GM23338 (cell line): Measurements from ENCODE around the gene NRP2. TPM values are rescaled to one million over a fixed set of nuclear protein-coding genes. Genes with fewer than 3 reads are reported as not detected.
A peak's percentile ranks its signal among the peaks of the same experiment; 100 is the strongest.

ENCODE experiments used
- ATAC-seq: fragments of 200-7000 bp; cut with Tn5 transposase; 3 replicates; pipeline ENCODE4 v1.9.1; 2020
- DNase-seq: peaks from one replicate; pipeline ENCODE4 v3.0.0-alpha.2; 2015; ENCODE audit warnings: low spot score
- H2AFZ ChIP-seq: fragments of 200-600 bp; sonication (generic); 2 replicates; pipeline ENCODE4 v1.8.0; 2016; ENCODE audit warnings: antibody characterized with exemption, mild to moderate bottlenecking, moderate library complexity
- H3F3A ChIP-seq: fragments of 200-600 bp; sonication (generic); replicated peaks from 2 replicates; pipeline ENCODE4 v1.8.0; 2017; ENCODE audit warnings: antibody characterized with exemption, mixed run types, low read depth
- H3K27ac ChIP-seq: fragments of 200-600 bp; sonication (generic); 2 replicates; pipeline ENCODE4 v1.6.1; 2016; ENCODE audit warnings: low read depth
- H3K27me3 ChIP-seq: fragments of 200-600 bp; sonication (generic); 2 replicates; pipeline ENCODE4 v1.8.0; 2016; ENCODE audit warnings: mild to moderate bottlenecking, mixed run types, moderate library complexity; ENCODE audit not compliant: insufficient read depth
- H3K36me3 ChIP-seq: fragments of 200-600 bp; sonication (generic); 2 replicates; pipeline ENCODE4 v1.8.0; 2016; ENCODE audit warnings: mild to moderate bottlenecking; ENCODE audit not compliant: insufficient read depth
- H3K4me1 ChIP-seq: fragments of 200-600 bp; sonication (generic); 2 replicates; pipeline ENCODE4 v1.8.0; 2016; ENCODE audit warnings: mild to moderate bottlenecking, moderate library complexity; ENCODE audit not compliant: insufficient read depth
- H3K4me2 ChIP-seq: fragments of 200-600 bp; sonication (generic); 2 replicates; pipeline ENCODE4 v1.7.1; 2017; ENCODE audit warnings: mixed run types
- H3K4me3 ChIP-seq: fragments of 200-600 bp; sonication (generic); 2 replicates; pipeline ENCODE4 v1.6.1; 2016; ENCODE audit warnings: mixed run types
- H3K79me2 ChIP-seq: fragments of 200-600 bp; sonication (generic); replicated peaks from 2 replicates; pipeline ENCODE4 v1.8.0; 2017; ENCODE audit warnings: mild to moderate bottlenecking; ENCODE audit not compliant: insufficient read depth
- H3K9me2 ChIP-seq: fragments of 200-600 bp; sonication (generic); 2 replicates; pipeline ENCODE4 v1.8.0; 2017; ENCODE audit not compliant: insufficient read depth
- H4K20me1 ChIP-seq: fragments of 200-600 bp; sonication (generic); replicated peaks from 2 replicates; pipeline ENCODE4 v1.8.0; 2017; ENCODE audit warnings: mild to moderate bottlenecking; ENCODE audit not compliant: insufficient read depth
- H3K27ac Mint-ChIP-seq: 2 replicates; pipeline ENCODE4 v1.8.0; 2020; ENCODE audit warnings: inconsistent platforms, mild to moderate bottlenecking, moderate library complexity, mixed read lengths
- H3K27me3 Mint-ChIP-seq: 3 replicates; pipeline ENCODE4 v1.8.0; 2022; ENCODE audit warnings: low read depth, mild to moderate bottlenecking, moderate library complexity, mixed read lengths, inconsistent platforms; ENCODE audit not compliant: insufficient read depth, poor library complexity
- H3K36me3 Mint-ChIP-seq: 3 replicates; pipeline ENCODE4 v1.8.0; 2021; ENCODE audit warnings: low read depth, mild to moderate bottlenecking, inconsistent platforms, moderate library complexity, mixed read lengths
- H3K4me1 Mint-ChIP-seq: 3 replicates; pipeline ENCODE4 v1.8.0; 2020; ENCODE audit warnings: mild to moderate bottlenecking, inconsistent platforms, mixed read lengths
- H3K4me3 Mint-ChIP-seq: 3 replicates; pipeline ENCODE4 v1.8.0; 2021; ENCODE audit warnings: moderate library complexity, mild to moderate bottlenecking, inconsistent platforms, mixed read lengths
- H3K9me3 Mint-ChIP-seq: 3 replicates; pipeline ENCODE4 v1.8.0; 2020; ENCODE audit warnings: moderate library complexity, mild to moderate bottlenecking, inconsistent platforms, mixed read lengths
- CREB1 ChIP-seq: fragments of 250-450 bp; sonication (Bioruptor Pico); IDR thresholded peaks from 2 replicates; pipeline ENCODE4 v1.5.0; 2020; ENCODE audit warnings: low read depth, mild to moderate bottlenecking, moderate library complexity
- EZH2 ChIP-seq: fragments of 200-600 bp; sonication (generic); IDR thresholded peaks from one replicate; pipeline ENCODE4 v1.8.0; 2017; ENCODE audit warnings: antibody characterized with exemption, mild to moderate bottlenecking, low read depth; ENCODE audit not compliant: unreplicated experiment
- polyA plus RNA-seq: library from polyadenylated mRNA; unstranded; fragments of >200 nt; fragmentation: Nextera tagmentation; extraction: Ambion mirVana; gene quantifications from 2 replicates; pipeline ENCODE4 v1.2.1, GENCODE V29; 2016
- total RNA-seq: library from RNA; depleted of rRNA; stranded (reverse); fragments of >200 nt; shearing (Covaris generic); gene quantifications from 2 replicates; pipeline ENCODE4 v1.2.3, GENCODE V29; 2014
- TF ChIP-seq, protein P1 (sequence below): IDR thresholded peaks from 2 replicates; pipeline ENCODE4 v1.6.1; 2016; ENCODE audit warnings: antibody characterized with exemption
- TF ChIP-seq, protein P2 (sequence below): fragments of 250-450 bp; sonication (Bioruptor Pico); IDR thresholded peaks from 2 replicates; pipeline ENCODE4 v1.5.0; 2020; ENCODE audit warnings: mild to moderate bottlenecking, moderate library complexity

Gene NRP2
- total and polyA plus RNA-seq, 2 experiments from 2014 or later = 18.4 to 22.0 TPM

DNA sequence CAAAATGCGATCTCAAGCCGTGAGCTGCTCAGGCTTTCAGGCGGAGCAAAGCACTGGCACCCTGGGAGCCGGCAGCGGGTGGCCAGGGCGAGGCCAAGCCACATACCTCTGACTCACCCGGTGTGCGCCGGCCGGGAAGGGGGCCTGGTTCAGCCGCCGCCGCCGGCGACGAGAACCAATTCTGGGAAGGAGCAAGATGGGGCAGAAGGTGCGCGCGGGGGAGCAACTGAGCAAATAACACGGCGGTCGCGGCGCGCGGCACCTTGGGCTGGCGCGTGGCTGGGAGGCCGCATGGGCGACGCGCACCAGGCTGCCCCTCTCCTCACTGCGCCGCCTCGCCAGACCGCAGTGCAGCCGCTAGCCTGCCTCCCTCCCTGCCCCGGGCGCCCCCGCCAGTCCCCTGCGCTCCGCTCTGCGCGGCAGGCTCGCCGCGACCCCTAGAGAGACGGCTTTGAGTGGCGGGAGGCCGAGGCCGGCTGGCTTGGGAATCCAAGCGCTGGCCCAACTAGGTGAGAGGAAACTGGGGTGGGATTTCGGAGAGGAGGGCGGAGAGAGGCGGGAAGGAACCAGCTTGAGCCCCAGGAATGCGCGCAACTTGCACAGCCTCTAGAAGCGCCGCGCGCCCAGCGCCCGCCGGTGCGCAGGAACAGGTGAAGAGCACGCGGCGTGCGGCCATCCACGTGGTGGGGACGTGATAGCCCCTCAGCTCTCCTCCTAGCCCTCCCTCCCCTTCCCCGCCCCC is 3.2 kb downstream of the NRP2 start:
- H3K9me2 ChIP-seq = no peaks in the 10 kb centered on the region; the same call in 1 of the 2 replicates
- DNase-seq (peak; percentile 85), ATAC-seq (peak; percentile 23)
- H3K27ac ChIP-seq = no peak overlapping the region
- 0 out of 2 replicates have a peak, but pooled peaks cover 5% of the 10 kb centered on the region for H4K20me1 ChIP-seq
- TF ChIP-seq, protein P1, sequence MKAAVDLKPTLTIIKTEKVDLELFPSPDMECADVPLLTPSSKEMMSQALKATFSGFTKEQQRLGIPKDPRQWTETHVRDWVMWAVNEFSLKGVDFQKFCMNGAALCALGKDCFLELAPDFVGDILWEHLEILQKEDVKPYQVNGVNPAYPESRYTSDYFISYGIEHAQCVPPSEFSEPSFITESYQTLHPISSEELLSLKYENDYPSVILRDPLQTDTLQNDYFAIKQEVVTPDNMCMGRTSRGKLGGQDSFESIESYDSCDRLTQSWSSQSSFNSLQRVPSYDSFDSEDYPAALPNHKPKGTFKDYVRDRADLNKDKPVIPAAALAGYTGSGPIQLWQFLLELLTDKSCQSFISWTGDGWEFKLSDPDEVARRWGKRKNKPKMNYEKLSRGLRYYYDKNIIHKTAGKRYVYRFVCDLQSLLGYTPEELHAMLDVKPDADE = no peak
- TF ChIP-seq EZH2 (peak; percentile 56), CREB1 (CRISPR knock-in tag) (peak; percentile 33; the same call in 1 of the 2 replicates)
- TF ChIP-seq, protein P2, sequence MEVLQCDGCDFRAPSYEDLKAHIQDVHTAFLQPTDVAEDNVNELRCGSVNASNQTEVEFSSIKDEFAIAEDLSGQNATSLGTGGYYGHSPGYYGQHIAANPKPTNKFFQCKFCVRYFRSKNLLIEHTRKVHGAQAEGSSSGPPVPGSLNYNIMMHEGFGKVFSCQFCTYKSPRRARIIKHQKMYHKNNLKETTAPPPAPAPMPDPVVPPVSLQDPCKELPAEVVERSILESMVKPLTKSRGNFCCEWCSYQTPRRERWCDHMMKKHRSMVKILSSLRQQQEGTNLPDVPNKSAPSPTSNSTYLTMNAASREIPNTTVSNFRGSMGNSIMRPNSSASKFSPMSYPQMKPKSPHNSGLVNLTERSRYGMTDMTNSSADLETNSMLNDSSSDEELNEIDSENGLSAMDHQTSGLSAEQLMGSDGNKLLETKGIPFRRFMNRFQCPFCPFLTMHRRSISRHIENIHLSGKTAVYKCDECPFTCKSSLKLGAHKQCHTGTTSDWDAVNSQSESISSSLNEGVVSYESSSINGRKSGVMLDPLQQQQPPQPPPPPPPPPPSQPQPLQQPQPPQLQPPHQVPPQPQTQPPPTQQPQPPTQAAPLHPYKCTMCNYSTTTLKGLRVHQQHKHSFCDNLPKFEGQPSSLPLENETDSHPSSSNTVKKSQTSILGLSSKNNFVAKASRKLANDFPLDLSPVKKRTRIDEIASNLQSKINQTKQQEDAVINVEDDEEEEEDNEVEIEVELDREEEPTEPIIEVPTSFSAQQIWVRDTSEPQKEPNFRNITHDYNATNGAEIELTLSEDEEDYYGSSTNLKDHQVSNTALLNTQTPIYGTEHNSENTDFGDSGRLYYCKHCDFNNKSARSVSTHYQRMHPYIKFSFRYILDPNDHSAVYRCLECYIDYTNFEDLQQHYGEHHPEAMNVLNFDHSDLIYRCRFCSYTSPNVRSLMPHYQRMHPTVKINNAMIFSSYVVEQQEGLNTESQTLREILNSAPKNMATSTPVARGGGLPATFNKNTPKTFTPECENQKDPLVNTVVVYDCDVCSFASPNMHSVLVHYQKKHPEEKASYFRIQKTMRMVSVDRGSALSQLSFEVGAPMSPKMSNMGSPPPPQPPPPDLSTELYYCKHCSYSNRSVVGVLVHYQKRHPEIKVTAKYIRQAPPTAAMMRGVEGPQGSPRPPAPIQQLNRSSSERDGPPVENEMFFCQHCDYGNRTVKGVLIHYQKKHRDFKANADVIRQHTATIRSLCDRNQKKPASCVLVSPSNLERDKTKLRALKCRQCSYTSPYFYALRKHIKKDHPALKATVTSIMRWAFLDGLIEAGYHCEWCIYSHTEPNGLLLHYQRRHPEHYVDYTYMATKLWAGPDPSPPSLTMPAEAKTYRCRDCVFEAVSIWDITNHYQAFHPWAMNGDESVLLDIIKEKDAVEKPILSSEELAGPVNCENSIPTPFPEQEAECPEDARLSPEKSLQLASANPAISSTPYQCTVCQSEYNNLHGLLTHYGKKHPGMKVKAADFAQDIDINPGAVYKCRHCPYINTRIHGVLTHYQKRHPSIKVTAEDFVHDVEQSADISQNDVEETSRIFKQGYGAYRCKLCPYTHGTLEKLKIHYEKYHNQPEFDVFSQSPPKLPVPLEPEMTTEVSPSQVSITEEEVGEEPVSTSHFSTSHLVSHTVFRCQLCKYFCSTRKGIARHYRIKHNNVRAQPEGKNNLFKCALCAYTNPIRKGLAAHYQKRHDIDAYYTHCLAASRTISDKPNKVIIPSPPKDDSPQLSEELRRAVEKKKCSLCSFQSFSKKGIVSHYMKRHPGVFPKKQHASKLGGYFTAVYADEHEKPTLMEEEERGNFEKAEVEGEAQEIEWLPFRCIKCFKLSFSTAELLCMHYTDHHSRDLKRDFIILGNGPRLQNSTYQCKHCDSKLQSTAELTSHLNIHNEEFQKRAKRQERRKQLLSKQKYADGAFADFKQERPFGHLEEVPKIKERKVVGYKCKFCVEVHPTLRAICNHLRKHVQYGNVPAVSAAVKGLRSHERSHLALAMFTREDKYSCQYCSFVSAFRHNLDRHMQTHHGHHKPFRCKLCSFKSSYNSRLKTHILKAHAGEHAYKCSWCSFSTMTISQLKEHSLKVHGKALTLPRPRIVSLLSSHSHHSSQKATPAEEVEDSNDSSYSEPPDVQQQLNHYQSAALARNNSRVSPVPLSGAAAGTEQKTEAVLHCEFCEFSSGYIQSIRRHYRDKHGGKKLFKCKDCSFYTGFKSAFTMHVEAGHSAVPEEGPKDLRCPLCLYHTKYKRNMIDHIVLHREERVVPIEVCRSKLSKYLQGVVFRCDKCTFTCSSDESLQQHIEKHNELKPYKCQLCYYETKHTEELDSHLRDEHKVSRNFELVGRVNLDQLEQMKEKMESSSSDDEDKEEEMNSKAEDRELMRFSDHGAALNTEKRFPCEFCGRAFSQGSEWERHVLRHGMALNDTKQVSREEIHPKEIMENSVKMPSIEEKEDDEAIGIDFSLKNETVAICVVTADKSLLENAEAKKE (CRISPR knock-in tag) = no peak
- peaks cover 64% of the 10 kb centered on the region for H3K27me3 ChIP-seq
- Mint-ChIP-seq H3K27ac (no peak overlapping the region; the same call in 1 of the 2 replicates), H3K4me1 (peaks cover 60% of the 10 kb centered on the region), H3K4me3 (peak overlapping the region; percentile 84), H3K36me3 (peaks cover 7% of the 10 kb centered on the region), H3K9me3 (no peaks in the 10 kb centered on the region; the same call in 2 of the 3 replicates), H3K27me3 (peaks cover 43% of the 10 kb centered on the region)
- peak overlapping the region; percentile 96 for H2AFZ ChIP-seq
- peak overlapping the region; percentile 84 for H3K4me3 ChIP-seq
- H3K4me1 ChIP-seq = peaks cover 46% of the 10 kb centered on the region
- peak overlapping the region; percentile 99 for H3K4me2 ChIP-seq
- H3K79me2 ChIP-seq = peaks cover 40% of the 10 kb centered on the region
- H3K36me3 ChIP-seq = no peaks in the 10 kb centered on the region
- H3F3A ChIP-seq = no peaks in the 10 kb centered on the region; the same call in 1 of the 2 replicates
